ENCODE results near the gene SAMD11. TPM values are rescaled to one million over a fixed set of nuclear protein-coding genes. Genes with fewer than 3 reads are reported as not detected.

SAMD11 gene
- total RNA-seq, 1 experiment from 2014 or later = 2.3 TPM

GRCh38 chr1:952201-952600, 28.5 kb downstream of the SAMD11 start:
- ChIA-PET POLR2A (no interaction called here), CTCF (interaction anchor here (0.6 to 2.4 kb wide), 7 partner anchors 11 to 47 kb away, joined by 3 to 28 read pairs (median 5); partner anchors contain the start of gene SAMD11)
- TF ChIP-seq AFF4 (CRISPR knock-in tag; IDR thresholded peaks at IDR 0.05; ENCODE audit: borderline replicate concordance) (no peak), FOXP1 (CRISPR knock-in tag; IDR thresholded peaks at IDR 0.05; ENCODE audit: borderline replicate concordance) (no peak)
- Mint-ChIP-seq H3K36me3 (peaks cover 52% of the 10 kb centered on the region), H3K4me1 (no peaks in the 10 kb centered on the region), H3K9me3 (no peaks in the 10 kb centered on the region), H3K27me3 (ENCODE audit: low read depth) (no peaks in the 10 kb centered on the region), H3K27ac (no peak overlapping the region), H3K4me3 (no peak overlapping the region)
- DNase-seq (ENCODE audit: low spot score) (no peak), ATAC-seq (no peak)

- CTCF ChIA-PET = interaction anchor here (2.4 kb wide), 1 partner anchor 12 kb away, joined by 28 read pairs; no protein-coding TSS in a partner anchor
Observed at GRCh38 chr1:952603-953002, 28.9 kb downstream of the SAMD11 start.

More at GRCh38 chr1:952603-953002, 28.9 kb downstream of the SAMD11 start:
- Mint-ChIP-seq H3K27ac (no peak overlapping the region), H3K9me3 (no peaks in the 10 kb centered on the region), H3K4me3 (no peak overlapping the region), H3K27me3 (ENCODE audit: low read depth) (no peaks in the 10 kb centered on the region), H3K4me1 (peaks cover 2% of the 10 kb centered on the region), H3K36me3 (peaks cover 50% of the 10 kb centered on the region)
- TF ChIP-seq USF1 (CRISPR knock-in tag; IDR thresholded peaks at IDR 0.05) = no peak
- TF ChIP-seq ARID4B (CRISPR knock-in tag; IDR thresholded peaks at IDR 0.05; ENCODE audit: borderline replicate concordance) = no peak
- no peak for TF ChIP-seq PREB (CRISPR knock-in tag; IDR thresholded peaks at IDR 0.05; ENCODE audit: borderline replicate concordance)
- no peak for TF ChIP-seq AFF4 (CRISPR knock-in tag; IDR thresholded peaks at IDR 0.05; ENCODE audit: borderline replicate concordance)
- no peak for TF ChIP-seq NR1H2 (CRISPR knock-in tag; IDR thresholded peaks at IDR 0.05)
- no peak for TF ChIP-seq ZNF425 (CRISPR knock-in tag; conservative IDR thresholded peaks at IDR 0.05)
- TF ChIP-seq NR3C1 (CRISPR knock-in tag; conservative IDR thresholded peaks at IDR 0.05; ENCODE audit: low read depth) = no peak
- no peak for TF ChIP-seq SP1 (CRISPR knock-in tag; conservative IDR thresholded peaks at IDR 0.05)
- no peak for TF ChIP-seq ESRRA (CRISPR knock-in tag; IDR thresholded peaks at IDR 0.05; ENCODE audit: borderline replicate concordance)
- no peak for TF ChIP-seq ZNF396 (CRISPR knock-in tag; IDR thresholded peaks at IDR 0.05; ENCODE audit: borderline replicate concordance)
- TF ChIP-seq NFATC4 (CRISPR knock-in tag; IDR thresholded peaks at IDR 0.05) = no peak
- no peak for TF ChIP-seq ZNF423 (CRISPR knock-in tag; IDR thresholded peaks at IDR 0.05)
- no peak for TF ChIP-seq ZNF232 (CRISPR knock-in tag; IDR thresholded peaks at IDR 0.05)
- no peak for TF ChIP-seq SMAD4 (CRISPR knock-in tag; IDR thresholded peaks at IDR 0.05)
- TF ChIP-seq HMGA2 (CRISPR knock-in tag; IDR thresholded peaks at IDR 0.05) = no peak
- no peak for TF ChIP-seq MAX (CRISPR knock-in tag; IDR thresholded peaks at IDR 0.05)
- no peak for TF ChIP-seq FOXP1 (CRISPR knock-in tag; IDR thresholded peaks at IDR 0.05; ENCODE audit: borderline replicate concordance)
- no peak for DNase-seq (ENCODE audit: low spot score)
- no peak for ATAC-seq
- POLR2A ChIA-PET = no interaction called here
